Breast epithelium (tissue), 4 donors: ENCODE data around the gene SYNJ2. TPM values are rescaled to one million over a fixed set of nuclear protein-coding genes. Genes with fewer than 3 reads are reported as not detected.

Experiments used
- DNase-seq, 2 donors: peaks; one replicate each; pipeline ENCODE4 v3.0.0-alpha.2; 2019; ENCODE audit warnings: low spot score in 2 of 2
- H3K27ac ChIP-seq, 2 donors: fragments of 200-600 bp; sonication (generic) in 1 of 2; one replicate each; pipeline ENCODE4 v1.5.1; 2016 to 2019; ENCODE audit warnings: mild to moderate bottlenecking in 1 of 2
- H3K27me3 ChIP-seq, 2 donors: fragments of 200-600 bp; sonication (generic) in 1 of 2; one replicate each; pipeline versions ENCODE4 v1.5.1 to v1.6.0; 2017 to 2019; ENCODE audit warnings: control low read depth in 1 of 2, mild to moderate bottlenecking in 1 of 2
- H3K36me3 ChIP-seq: fragments of 200-600 bp; one replicate; pipeline ENCODE4 v1.5.1; 2019
- H3K4me1 ChIP-seq, 2 donors: fragments of 200-600 bp; sonication (generic); one replicate each; pipeline ENCODE4 v1.5.1; 2016 to 2019; ENCODE audit warnings: control low read depth in 1 of 2
- H3K4me3 ChIP-seq, 3 donors: fragments of 200-600 bp; sonication (generic); 1 replicate in 2 of 3; 2 replicates in 1 of 3; pipeline ENCODE4 v1.5.1; 2016 to 2019; ENCODE audit warnings: mild to moderate bottlenecking in 3 of 3, moderate library complexity in 2 of 3
- H3K9me3 ChIP-seq, 2 donors: fragments of 200-600 bp; sonication (generic) in 1 of 2; one replicate each; pipeline ENCODE4 v1.5.1; 2016 to 2019; ENCODE audit warnings: control low read depth in 1 of 2
- CTCF ChIP-seq, 3 donors: fragments of 450-650 bp; IDR thresholded peaks; one replicate each; pipeline ENCODE4 v1.5.1; 2016 to 2017; ENCODE audit warnings: antibody characterized with exemption in 3 of 3, mild to moderate bottlenecking in 3 of 3, moderate library complexity in 3 of 3
- POLR2A ChIP-seq: fragments of 450-650 bp; IDR thresholded peaks from one replicate; pipeline ENCODE4 v1.6.1; 2016; ENCODE audit warnings: antibody characterized with exemption, mild to moderate bottlenecking, moderate library complexity
- POLR2AphosphoS5 ChIP-seq, 3 donors: sonication (generic); formaldehyde crosslinking; IDR thresholded peaks; one replicate each; pipeline ENCODE4 v1.6.1; 2017; ENCODE audit warnings: antibody characterized with exemption in 3 of 3
- intact Hi-C: fragments of 100-400 bp; cut with DNase I; formaldehyde crosslinking; loops from one replicate; pipeline ENCODE4 v1.15.1; 2023; ENCODE audit warnings: low total_unique reads
- total RNA-seq, 3 donors: library from RNA; depleted of rRNA; stranded (reverse); fragments of >200 nt; gene quantifications; one replicate each; pipeline ENCODE4 v1.1.0, GENCODE V29; 2016

SYNJ2 gene
- total RNA-seq, 3 donors from 2014 or later, result 3.0 to 20.2 (median 15.7) TPM

- H3K4me1 ChIP-seq, result peaks cover 0 to 4% of the 10 kb centered on the region in 2 donors
- no peak overlapping the region for H3K4me3 ChIP-seq
- intact Hi-C loops, result no loop called here
- H3K27me3 ChIP-seq, result no peaks in the 10 kb centered on the region
- H3K27ac ChIP-seq, result peak overlapping the region; percentile 74 to 84
- H3K36me3 ChIP-seq, result no peaks in the 10 kb centered on the region
- TF ChIP-seq POLR2AphosphoS5 (IDR thresholded peaks at IDR 0.05) (no peak), POLR2A (no peak), CTCF (IDR thresholded peaks at IDR 0.05) (no peak)
- DNase-seq, result no peak
- no peaks in the 10 kb centered on the region for H3K9me3 ChIP-seq
These were observed 36.5 kb downstream of the SYNJ2 start for GRCh38 chr6:158018041-158018771.

- no peak for DNase-seq
- Histone ChIP-seq H3K27ac (peak overlapping the region; percentile 75 to 84), H3K27me3 (no peaks in the 10 kb centered on the region)
These were observed 37.2 kb downstream of the SYNJ2 start for GRCh38 chr6:158018851-158019361.

GRCh38 chr6:158019416-158019815, 37.8 kb downstream of the SYNJ2 start:
- peaks cover 0 to 4% of the 10 kb centered on the region in 2 donors for H3K4me1 ChIP-seq
- no peaks in the 10 kb centered on the region for H3K27me3 ChIP-seq
- intact Hi-C loops, result no loop called here
- peak overlapping the region; percentile 75 to 84 for H3K27ac ChIP-seq
- H3K36me3 ChIP-seq, result no peaks in the 10 kb centered on the region
- H3K4me3 ChIP-seq, result no peak overlapping the region
- TF ChIP-seq POLR2AphosphoS5 (IDR thresholded peaks at IDR 0.05) (no peak), CTCF (IDR thresholded peaks at IDR 0.05) (no peak)
- no peak for DNase-seq
- H3K9me3 ChIP-seq, result no peaks in the 10 kb centered on the region

More at GRCh38 chr6:158018851-158019361, 37.2 kb downstream of the SYNJ2 start:
- Histone ChIP-seq H3K4me3 (no peak overlapping the region), H3K36me3 (no peaks in the 10 kb centered on the region), H3K9me3 (no peaks in the 10 kb centered on the region), H3K4me1 (peaks cover 0 to 4% of the 10 kb centered on the region in 2 donors)
- intact Hi-C loops, result no loop called here
- TF ChIP-seq POLR2AphosphoS5 (IDR thresholded peaks at IDR 0.05) (peak in 1 of 3 donors; percentile 19), CTCF (IDR thresholded peaks at IDR 0.05) (no peak), POLR2A (no peak)

- peak overlapping the region in 1 of 2 donors; percentile 26 for H3K27ac ChIP-seq
These were observed 38.6 kb downstream of the SYNJ2 start for GRCh38 chr6:158020272-158020711.

More at GRCh38 chr6:158020272-158020711, 38.6 kb downstream of the SYNJ2 start:
- Histone ChIP-seq H3K27me3 (no peaks in the 10 kb centered on the region), H3K4me1 (peaks cover 0 to 4% of the 10 kb centered on the region in 2 donors), H3K36me3 (no peaks in the 10 kb centered on the region), H3K4me3 (no peak overlapping the region), H3K9me3 (no peaks in the 10 kb centered on the region)
- intact Hi-C loops, result no loop called here
- TF ChIP-seq POLR2A (no peak), POLR2AphosphoS5 (IDR thresholded peaks at IDR 0.05) (no peak), CTCF (IDR thresholded peaks at IDR 0.05) (no peak)
- no peak for DNase-seq
